Adipose tissue (tissue), 3 donors: Measurements from ENCODE around the gene PLA2R1. TPM values are rescaled to one million over a fixed set of nuclear protein-coding genes. Genes with fewer than 3 reads are reported as not detected.
"Not testable (repeated sequence)": the region's sequence is repeated elsewhere in the genome, so short reads cannot be mapped to it uniquely, and the experiment has no call there.

Source experiments
- H3K27ac ChIP-seq: one replicate; pipeline ENCODE4 v1.5.1; 2013; ENCODE audit warnings: low read depth, low read length
- WGBS, 3 donors: extraction: QIAGEN DNeasy Blood & Tissue Kit; methylation state at CpG; one replicate each; pipeline ENCODE4 v1.1.7; 2013; 5-methylcytosine and 5-hydroxymethylcytosine counted together
- polyA plus RNA-seq, 3 donors: library from polyadenylated mRNA; stranded (reverse); fragments of 200-250 nt; gene quantifications; one replicate each; pipeline ENCODE4 v1.2.3, GENCODE V29; 2013
- donor health status: healthy with polysubstance abuse.
- donor health status: Bipolar disorder and iron deficiency.
- donor health status: healthy.

Gene PLA2R1
- polyA plus RNA-seq, 3 donors: 0.48 to 3.2 (median 2.6) TPM

DNA sequence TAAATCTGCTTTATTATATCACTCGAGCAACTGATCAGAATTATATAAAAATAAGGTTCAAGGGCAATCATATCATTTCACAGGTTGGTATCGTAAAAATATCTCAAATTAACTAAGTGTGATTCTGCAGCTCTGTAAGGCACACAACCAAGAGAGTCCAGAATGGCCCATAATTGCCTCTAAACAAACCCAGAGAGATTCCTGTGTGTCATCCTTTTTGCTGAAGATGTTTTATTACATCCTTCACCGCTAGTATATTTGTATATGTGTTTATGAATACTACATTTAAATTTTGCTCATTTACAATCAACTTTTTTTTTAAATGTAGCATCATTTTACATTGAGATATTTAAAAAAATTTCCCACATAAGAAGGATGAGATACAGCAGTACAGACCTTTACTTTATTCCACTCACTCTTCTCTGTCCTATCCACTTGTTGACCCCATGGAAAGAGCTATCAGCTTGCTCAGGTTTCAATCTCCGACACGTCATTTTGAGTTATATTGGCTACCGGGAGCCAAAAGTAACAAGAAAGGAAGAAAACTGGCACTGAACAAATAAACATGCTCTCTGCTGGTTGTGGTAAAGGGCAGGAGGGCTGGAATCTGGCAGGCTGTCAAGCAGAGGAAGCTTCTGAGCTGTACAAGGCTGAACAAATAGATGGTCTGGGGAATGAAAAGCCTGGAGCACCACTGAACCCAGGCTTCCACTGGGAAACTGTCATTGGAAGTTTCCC is 23.1 kb downstream of the PLA2R1 start:
- WGBS, 3 donors: 57 to 82% (median 73%) methylated on average over 6 of the region's 6 CpGs
- no peak overlapping the region for H3K27ac ChIP-seq

DNA sequence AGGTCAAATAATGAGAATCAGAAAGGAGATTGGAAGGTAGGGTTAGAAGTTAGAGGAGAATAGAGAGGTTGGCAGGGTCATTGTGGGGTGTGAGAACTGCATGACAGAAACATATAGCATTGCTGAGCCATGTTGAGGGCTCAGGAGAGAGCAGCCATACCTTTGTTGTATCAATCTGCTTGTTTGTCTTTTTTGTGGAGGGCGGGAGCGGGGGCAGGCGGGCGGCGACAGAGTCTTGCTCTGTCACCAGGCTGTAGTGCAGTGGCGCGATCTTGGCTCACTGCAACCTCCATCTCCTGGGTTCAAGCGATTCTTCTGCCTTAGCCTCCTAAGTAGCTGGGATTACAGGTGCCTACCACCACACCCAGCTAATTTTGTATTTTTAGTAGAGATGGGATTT is 23.8 kb downstream of the PLA2R1 start:
- not testable (repeated sequence) for H3K27ac ChIP-seq
- 98 to 100% (median 98%) methylated on average over 8 of the region's 8 CpGs for WGBS, 3 donors

DNA sequence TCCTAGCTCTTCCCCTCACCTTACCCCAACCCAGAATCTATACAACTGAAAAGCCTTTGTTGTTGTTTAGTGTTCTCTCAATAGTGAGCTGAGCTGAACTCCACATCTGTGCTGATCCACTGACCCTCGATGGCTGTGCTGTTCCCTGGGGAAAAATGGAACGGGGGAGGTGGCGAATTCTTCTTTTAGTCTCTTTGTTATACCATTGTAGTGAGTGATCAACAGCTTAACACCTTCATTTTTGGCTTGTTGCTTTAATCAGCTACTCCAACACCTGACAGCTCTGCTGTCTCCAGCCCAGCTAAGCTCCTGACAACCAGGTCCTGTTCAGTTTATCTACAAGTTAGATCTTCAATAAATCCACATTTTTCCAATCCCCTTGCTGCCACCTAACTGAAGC is 25.7 kb downstream of the PLA2R1 start:
- H3K27ac ChIP-seq: no peak overlapping the region
- 66 to 68% (median 67%) methylated on average over 3 of the region's 3 CpGs for WGBS, 3 donors

DNA sequence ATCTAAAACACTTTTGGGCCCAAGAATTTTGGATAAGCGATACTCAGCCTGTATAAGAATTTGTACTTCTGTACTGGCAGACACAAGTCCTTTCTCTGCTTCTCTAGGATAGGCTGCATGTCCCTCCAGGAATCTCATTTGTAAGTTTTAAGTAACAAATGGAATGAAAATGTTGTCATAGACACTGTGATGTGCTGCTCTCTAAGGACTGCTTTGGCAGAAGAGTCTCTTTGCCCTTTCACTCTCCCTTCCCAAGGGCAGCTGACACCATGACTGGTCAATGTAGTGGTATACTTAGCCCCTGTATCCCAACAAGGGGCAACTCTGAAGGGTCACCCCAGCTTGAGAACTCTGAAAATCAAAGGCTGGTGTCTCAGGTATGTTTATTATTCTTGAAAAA is 27.3 kb downstream of the PLA2R1 start:
- H3K27ac ChIP-seq: no peak overlapping the region
- 80 to 91% (median 84%) methylated on average over 1 of the region's 1 CpG for WGBS, 3 donors

DNA sequence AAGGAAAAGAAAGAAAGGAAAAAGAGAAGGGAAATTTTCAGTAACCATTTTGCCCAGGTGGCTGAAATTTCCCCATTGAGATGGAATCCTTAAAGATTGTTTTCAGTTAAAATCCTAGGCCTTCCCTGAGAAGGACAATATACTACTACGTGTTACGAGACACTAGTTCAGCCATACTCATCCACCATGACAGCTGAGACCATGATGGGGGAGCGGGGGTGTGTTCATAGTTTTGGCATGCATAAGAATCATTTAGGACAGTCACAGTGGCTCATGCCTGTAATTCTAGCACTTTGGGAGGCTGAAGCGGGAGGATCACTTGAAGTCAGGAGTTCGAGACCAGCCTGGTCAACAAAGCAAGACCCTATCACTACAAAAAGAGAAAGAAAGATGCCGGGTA is 28.0 kb downstream of the PLA2R1 start:
- WGBS, 3 donors: 87 to 95% (median 89%) methylated on average over 6 of the region's 6 CpGs
- H3K27ac ChIP-seq: no peak overlapping the region

DNA sequence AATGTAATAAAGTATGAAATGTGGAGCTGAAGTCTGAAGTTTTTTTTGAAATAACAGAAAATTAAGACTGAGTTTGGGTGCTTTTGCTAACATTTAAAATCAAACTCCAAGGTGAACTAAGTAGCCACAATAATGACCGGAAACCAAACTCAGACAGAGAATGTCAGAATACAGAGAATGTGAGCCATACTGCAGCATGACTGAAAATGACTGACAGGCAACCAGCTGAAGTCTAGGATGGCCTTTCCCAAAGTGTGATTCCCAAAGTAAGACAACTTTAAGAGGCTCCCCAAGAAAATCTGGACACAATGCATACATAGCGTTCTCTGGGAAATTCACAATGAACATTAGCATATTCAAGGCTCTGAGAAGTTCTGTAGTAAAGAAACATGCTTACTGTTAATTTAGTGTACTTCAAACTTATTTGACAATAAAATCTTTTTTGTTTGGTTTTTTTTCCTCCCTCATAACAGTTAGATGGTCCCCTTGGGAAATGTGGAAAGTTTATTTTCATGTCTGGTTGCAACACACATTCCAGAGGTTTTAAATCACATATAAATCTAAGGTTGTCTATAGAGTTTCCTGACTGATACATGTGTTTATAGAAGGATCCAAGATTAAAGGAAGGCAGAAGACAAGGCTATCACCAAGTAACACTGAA is 28.6 kb downstream of the PLA2R1 start:
- 77 to 95% (median 91%) methylated on average over 2 of the region's 2 CpGs for WGBS, 3 donors
- no peak overlapping the region for H3K27ac ChIP-seq

DNA sequence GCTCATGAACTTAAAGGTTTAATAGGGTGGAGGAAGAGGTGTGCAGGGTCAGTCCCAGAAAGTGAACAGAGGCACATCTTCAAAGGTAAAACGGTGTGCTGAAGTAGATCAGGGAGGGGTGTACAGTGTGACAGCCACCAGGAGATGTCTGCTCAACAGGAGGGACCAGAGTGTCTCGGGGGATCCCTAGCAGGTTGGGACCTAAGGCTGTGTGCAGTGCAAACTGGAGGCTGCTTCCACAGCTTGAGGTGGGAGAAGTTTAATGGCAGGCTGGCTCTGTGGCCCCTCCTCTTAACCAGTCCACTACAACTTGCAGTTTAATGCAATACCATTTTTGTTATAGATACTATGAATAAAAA is 33.2 kb downstream of the PLA2R1 start:
- WGBS, 3 donors: 42 to 85% (median 50%) methylated on average over 2 of the region's 2 CpGs
- H3K27ac ChIP-seq: no peak overlapping the region

DNA sequence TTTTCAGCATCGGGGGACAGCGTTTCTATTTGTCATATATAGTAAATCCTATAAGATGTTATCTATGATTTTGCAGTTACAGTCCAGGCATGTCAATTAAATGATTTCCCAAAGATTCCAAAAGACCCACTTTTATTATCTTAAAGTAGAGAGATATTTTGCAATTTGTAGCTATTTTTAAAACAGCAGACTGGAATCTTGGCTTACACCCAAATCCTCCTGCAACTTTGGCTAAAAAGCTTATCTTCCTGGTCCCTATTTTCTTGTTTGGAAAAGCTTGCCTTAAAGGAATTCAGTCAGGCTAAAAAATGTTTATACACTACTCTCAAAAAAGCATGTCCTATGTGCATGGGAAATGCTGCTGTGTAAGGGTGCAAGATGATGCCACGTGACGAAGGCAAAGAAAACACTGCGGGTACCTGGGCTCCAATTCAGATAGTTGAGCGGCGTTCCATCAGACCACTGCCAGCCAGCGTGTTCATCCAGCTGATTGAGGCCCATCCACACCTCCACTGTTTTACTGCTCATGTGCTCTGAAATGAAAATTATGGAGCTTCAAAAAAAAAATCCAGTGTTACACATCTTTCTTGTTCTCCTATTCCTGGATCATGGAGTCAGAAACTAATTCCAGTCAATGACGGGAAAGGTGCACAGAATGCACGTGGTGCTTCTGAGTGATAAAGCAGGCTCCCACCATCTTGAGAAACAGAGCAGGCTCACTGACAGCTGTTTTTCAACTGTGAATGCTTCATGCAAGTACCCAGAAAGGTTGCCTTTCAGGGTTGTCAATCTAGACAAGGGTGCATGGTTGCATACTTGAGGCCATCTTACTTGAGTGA is 33.8 kb downstream of the PLA2R1 start:
- 68 to 78% (median 74%) methylated on average over 10 of the region's 10 CpGs for WGBS, 3 donors
- H3K27ac ChIP-seq: no peak overlapping the region

DNA sequence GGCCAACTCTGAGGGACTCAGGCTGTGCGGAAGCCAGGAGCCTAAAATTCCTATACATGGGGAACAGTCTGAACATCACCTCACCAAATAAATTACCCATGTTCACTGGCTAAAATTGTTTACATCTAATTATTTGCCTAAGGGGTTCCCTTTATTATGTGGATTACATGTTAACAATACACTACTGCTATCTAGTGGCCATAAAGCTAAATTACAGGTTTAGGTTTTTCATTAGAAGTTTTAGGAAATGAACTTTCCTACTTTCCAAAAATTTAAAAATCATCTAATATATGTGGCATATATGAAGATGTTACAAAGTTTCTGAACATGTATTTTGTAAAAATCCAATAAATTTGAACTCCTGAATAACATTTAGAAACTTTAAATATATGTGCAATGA is 40.3 kb downstream of the PLA2R1 start:
- WGBS, 3 donors: 94 to 100% (median 96%) methylated on average over 1 of the region's 1 CpG
- H3K27ac ChIP-seq: no peak overlapping the region

DNA sequence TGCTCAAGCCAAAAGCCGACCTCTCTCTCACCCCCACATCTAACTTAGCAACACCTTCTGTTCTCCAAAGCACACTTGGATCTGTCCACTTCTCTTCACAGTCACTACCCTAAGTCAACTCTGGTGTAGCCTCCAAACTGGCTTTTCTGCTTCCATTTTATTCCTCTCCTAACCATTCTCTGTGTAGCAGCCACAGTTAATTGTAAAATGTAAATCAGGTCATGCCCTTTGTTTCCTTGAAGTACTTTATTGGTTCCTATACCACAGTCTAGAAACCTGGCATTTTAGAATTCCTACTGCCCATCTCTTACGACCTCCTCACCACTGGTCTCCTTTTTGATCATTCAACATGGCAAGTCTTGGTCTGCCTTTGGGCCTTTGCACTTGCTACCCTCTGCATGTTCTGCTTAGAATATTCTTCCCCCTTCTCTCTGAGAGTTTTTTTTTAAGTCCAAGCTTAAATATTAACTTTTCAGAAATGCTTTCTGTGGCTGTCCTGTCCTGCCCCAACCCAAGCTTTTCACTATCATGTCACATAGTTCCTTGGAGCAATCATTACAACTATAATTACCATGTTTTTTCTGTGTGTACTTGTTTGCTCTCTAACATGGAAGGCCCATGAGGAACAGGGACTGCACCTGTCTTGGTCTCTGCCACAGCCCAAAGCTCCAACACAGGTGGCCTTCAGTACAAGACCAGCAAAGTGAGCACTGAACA is 42.9 kb downstream of the PLA2R1 start:
- H3K27ac ChIP-seq: no peak overlapping the region
- 92 to 96% (median 95%) methylated on average over 2 of the region's 2 CpGs for WGBS, 3 donors

DNA sequence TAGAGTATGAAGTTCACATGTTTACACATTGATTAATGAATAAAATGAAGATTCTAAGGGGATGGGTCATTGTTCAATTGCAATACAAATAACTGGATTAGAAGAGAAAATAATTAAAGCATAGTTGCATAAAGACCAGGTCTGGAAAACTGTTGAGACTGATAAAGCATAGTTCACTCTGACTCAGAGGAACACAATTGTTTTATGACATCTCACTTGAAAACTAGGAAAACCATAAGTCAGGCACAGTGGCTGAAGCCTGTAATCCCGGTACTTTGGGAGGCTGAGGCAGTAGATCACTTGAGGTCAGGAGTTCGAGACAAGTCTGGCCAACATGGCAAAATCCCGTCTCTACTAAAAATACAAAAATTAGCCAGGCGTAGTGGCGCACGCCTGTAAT is 46.7 kb downstream of the PLA2R1 start:
- H3K27ac ChIP-seq: no peak overlapping the region
- 78 to 89% (median 81%) methylated on average over 6 of the region's 6 CpGs for WGBS, 3 donors

DNA sequence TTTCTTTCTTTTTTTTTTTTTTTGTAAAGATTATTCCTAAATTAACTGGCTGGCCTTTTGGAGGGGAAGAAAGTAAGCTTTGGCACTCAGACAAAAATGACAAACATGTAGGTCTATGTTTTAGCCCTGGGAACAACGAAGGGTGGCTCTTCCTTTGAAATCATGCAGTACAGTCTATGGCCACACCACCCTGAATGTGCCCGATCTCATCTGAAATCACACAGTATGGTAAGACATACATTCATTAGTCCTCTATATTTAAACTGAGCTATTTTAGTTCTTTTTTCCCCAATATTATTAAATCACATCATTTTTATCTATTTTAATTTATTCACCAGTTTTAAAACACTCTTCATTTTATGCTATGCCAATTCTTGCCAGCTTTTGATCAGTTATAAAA is 48.2 kb downstream of the PLA2R1 start:
- 22 to 54% (median 32%) methylated on average over 2 of the region's 2 CpGs for WGBS, 3 donors

DNA sequence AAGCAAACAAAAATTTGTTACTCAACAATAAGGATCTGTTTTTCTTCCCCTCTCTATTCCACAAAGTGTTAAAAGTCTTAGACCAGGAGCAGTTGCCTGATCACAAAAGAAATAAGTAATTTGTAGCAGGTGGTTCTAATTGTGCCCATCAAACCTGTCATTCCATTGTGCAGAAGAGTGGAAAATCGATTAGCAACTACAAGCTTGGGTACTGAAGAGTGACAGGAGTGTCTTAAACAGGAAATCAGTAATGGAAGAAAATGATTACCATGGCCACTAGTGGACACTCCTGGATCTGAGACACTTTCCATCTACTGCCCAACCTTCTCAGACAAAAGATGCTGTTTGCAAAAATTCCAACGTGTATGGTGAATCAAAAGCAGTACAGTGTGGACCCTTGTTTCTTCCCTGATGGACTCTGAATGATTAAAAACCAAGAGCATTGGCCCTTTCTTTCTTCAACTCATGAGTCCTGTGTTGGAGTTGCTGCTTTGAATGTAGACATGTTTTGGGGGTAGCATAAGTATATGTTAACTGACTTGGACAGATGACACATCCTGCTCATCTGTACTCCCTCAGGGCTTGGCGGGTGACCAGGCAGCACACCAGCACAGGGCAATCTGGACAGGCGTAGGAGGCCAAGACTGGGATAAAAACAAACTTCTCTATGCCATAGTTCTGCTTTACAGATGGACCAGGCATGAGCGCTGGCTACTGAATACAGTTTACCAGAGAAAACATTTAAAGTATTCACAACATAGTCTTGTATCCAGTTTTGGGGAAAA is 51.9 kb downstream of the PLA2R1 start:
- H3K27ac ChIP-seq: no peak overlapping the region
- WGBS, 3 donors: 65 to 80% (median 73%) methylated on average over 5 of the region's 5 CpGs

More for the DNA sequence above, 48.2 kb downstream of the PLA2R1 start:
- no peak overlapping the region for H3K27ac ChIP-seq

DNA sequence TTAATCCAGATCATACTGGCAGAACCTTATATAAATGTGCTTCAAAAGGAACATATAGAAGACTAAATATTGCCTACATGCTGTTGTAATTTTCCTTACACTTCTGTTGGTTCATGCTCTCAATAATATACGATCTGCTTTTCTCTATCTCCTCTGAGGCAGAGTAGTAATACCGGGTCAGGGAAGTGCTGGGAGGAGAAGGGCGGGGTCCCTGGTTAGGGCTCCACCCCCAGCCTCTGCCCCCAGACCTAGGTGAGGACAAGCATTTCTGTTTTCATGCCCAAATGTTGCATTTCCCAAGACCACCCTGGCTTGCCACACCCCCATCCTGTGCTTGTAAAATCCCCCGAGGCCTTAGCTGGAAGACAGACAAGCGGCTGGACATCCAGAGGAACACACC is 55.3 kb downstream of the PLA2R1 start:
- no peak overlapping the region for H3K27ac ChIP-seq
- 83 to 88% (median 87%) methylated on average over 5 of the region's 5 CpGs for WGBS, 3 donors

DNA sequence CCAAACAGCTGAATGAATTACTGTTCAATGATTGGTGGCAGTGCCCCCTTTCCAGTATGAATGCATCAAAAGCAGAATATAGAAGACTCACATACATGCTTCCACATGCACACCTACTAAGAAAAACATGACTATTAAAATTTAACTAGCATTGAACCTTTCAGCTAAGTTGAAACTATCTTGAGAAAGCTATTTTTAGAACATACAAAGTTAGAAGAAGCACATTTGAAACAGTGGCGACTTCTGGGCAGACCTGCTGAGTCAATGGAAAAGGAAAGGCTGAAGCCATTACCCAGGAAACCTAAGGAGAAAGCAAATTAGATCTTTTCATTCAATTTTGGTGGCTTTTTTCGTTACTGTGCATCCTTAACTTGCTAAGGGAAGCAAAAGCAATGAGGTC is 55.9 kb downstream of the PLA2R1 start:
- no peak overlapping the region for H3K27ac ChIP-seq
- 48 to 66% (median 65%) methylated on average over 2 of the region's 2 CpGs for WGBS, 3 donors

DNA sequence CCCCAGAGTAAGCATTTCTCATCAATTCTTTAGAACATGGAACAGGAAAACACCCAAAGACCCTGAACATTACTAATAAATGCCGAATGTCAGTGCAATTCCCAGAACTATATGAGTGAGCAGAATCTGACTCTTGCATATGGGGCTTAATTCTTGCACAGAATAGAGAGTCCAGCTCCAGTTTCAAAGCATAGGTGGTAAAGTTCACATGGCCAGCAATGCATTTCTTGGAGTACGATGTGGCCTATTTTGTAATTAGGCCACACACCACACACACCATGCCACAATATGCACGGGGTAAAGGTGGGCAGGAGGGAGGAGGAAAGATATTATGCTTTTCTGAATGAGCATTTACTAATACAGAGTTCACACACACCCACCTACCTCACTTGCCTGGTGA is 56.5 kb downstream of the PLA2R1 start:
- H3K27ac ChIP-seq: no peak overlapping the region
- WGBS, 3 donors: 81 to 93% (median 89%) methylated on average over 3 of the region's 3 CpGs

DNA sequence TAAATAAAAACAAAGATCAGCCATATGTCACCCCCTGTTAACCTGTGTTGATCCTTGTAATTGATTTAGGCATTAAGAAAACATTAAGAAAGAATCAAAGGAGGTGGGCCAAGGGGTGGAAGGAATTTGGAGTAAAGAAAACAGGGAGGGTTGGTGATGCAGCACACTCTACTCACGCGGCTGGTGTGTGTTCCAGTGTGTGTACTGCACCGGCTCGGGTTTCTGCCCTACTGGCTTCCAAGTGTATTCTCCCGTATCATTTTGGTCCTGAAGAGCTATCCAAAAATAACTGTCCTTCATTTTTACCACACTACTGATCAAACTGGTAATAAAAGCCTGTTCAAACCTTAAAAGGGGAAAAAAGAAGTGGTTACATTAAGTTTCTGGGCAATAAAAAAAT is 56.9 kb downstream of the PLA2R1 start:
- WGBS, 3 donors: 96% methylated on average over 5 of the region's 5 CpGs

DNA sequence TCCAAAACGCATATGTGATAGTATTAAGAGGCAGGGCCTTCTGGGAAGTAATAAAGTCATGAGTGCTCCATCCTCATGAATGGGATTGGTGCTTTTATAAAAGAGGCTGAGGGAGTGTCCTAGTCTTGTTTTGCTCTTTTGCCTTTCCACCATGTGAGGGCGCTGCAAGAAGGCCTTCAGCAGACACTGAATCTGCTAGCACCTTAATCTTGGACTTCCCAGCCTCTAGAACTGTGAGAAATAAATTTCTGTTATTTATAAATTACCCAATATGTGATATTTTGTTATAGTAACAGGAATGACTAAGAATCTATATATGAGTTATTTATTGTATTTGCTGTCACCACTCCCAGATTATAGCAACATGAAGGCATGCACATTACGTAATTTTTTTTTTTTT is 63.5 kb downstream of the PLA2R1 start:
- H3K27ac ChIP-seq: no peak overlapping the region
- WGBS, 3 donors: 83 to 94% (median 92%) methylated on average over 3 of the region's 3 CpGs

More for the DNA sequence above, 56.9 kb downstream of the PLA2R1 start:
- H3K27ac ChIP-seq: no peak overlapping the region
